ENCODE results near the gene DOC2B.

DNA sequence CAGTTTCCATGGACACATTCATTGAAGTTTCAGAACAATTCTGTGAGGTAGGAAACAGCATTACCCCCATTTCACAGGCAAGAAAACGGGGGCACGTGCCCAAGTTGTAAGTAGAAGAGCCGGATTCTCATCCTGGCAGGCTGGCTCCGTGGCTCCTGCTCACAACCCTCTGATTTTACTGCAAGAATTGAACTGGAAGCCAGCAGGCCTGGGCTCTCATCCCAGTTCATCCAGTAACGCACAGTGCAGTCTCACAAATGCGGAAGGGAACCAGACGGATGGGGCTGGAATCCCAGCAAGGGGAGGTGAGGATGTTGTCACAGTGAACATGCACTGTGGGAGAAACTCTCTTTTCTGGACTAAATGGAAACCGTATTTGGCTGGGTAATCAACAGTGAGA, 40.7 kb upstream of the DOC2B start:
- TF ChIP-seq CTCF (conservative IDR thresholded peaks at IDR 0.05 in 1 of 2, IDR thresholded peaks at IDR 0.05 in 1 of 2; ENCODE audit: extremely low read depth in 1 of 2, insufficient read depth in 1 of 2, low read depth in 1 of 2, low read length in 2 of 2) (no peak), EZH2 (IDR thresholded peaks at IDR 0.05; ENCODE audit: borderline replicate concordance, low read length) (no peak)
